GM12865 (cell line): Measurements from ENCODE around the gene PRKAG3.

Source experiments
- DNase-seq: peaks from one replicate; pipeline ENCODE4 v3.0.0; 2010; ENCODE audit warnings: low read depth
- H3K4me3 ChIP-seq: 2 replicates; pipeline ENCODE4 v1.5.1; 2011; ENCODE audit warnings: mild to moderate bottlenecking, low read depth, low read length, control low read depth
- TF ChIP-seq, protein P1 (sequence below): IDR thresholded peaks from 2 replicates; pipeline ENCODE4 v1.5.1; 2011; ENCODE audit warnings: low read length, control low read depth, low read depth, inconsistent platforms; ENCODE audit not compliant: insufficient read depth; ENCODE audit errors: missing control alignments

PRKAG3 gene

DNA sequence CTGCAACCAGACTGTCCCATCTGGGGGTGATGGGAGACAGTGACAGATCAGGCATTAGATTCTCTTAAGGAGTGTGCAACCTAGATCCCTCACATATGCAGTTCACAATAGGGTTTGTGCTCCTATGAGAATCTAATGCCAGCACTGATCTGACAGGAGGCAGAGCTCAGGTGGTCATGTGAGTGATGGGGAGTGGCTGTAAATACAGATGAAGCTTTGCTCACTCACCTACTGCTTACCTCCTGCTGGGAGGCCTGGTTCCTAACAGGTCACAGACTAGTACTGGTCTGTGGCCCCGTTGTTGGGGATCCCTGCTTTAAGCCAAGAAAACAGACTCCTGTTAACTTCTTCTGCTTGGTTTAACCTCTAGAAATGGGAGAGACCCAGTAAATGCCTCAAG is 46.5 kb downstream of the PRKAG3 start:
- H3K4me3 ChIP-seq: no peak overlapping the region
- TF ChIP-seq, protein P1, sequence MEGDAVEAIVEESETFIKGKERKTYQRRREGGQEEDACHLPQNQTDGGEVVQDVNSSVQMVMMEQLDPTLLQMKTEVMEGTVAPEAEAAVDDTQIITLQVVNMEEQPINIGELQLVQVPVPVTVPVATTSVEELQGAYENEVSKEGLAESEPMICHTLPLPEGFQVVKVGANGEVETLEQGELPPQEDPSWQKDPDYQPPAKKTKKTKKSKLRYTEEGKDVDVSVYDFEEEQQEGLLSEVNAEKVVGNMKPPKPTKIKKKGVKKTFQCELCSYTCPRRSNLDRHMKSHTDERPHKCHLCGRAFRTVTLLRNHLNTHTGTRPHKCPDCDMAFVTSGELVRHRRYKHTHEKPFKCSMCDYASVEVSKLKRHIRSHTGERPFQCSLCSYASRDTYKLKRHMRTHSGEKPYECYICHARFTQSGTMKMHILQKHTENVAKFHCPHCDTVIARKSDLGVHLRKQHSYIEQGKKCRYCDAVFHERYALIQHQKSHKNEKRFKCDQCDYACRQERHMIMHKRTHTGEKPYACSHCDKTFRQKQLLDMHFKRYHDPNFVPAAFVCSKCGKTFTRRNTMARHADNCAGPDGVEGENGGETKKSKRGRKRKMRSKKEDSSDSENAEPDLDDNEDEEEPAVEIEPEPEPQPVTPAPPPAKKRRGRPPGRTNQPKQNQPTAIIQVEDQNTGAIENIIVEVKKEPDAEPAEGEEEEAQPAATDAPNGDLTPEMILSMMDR: no peak
- DNase-seq: no peak

DNA sequence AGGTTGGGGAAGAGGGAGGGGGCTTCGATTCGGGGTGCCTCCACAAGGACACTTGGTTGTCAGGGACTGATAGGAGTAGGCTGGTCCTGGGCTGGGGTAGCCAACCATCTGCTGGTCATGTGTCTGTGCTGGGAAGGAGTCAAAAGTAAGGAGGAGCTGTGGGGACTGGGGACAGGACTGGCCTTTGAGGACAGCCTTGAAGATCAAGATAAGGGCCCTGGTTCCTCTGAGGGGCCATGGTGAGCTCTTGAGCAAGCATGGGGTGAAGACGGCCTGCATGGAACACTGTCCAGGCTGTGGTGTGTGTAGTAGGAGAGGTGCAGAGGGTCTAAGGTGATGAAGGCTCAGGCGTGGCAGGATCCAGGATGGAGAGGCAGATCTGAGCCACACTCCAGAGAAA is 47.9 kb downstream of the PRKAG3 start:
- TF ChIP-seq, protein P1: no peak
- no peak overlapping the region for H3K4me3 ChIP-seq
- no peak for DNase-seq

DNA sequence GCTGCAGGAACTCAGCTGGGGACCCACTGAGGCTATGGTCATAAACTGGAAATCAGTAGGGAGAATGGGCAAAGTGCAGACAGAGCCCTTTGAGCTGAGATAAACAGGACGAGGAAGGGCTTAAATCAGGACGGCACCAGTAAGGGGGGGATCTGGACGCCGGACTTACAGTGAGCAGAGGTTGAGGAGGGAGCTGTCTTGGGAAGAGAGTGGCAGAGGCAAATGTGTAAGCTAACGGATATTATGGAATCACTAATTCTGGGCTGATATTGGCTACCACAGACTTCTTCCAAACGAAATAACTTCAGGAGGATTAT is 49.1 kb downstream of the PRKAG3 start:
- TF ChIP-seq, protein P1: no peak
- DNase-seq: no peak
- no peak overlapping the region for H3K4me3 ChIP-seq

DNA sequence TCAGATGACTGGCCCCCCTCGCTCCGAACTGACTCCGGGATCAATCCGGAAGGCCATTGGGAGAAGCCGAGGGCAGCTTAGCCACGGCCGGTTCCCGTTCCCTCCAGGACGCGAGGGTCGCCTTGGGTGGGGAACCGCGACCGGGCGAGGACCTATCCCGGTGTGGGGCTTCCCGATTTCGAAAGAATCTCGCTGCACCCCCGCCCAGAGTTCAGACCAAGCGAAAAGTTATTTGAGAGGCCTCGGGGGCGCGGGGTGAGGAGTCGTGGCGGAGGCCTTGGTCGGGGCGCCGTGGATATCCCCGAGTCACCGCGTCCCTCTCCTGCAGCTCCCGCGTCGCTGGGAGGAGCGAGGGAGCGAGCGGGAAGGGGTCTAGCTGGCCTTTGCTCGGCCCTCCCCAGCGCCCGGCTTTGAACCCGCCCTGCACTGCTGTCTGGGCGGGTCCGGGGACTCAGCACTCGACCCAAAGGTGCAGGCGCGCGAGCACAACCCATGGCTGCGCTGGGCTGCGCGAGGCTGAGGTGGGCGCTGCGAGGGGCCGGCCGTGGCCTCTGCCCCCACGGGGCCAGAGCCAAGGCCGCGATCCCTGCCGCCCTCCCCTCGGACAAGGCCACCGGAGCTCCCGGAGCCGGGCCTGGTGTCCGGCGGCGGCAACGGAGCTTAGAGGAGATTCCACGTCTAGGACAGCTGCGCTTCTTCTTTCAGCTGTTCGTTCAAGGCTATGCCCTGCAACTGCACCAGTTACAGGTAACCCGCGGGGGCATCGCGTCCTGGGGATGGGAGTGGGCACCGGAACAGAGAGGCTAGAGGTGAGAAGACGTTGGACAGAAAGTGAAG is 49.7 kb downstream of the PRKAG3 start, which contains the start of gene CYP27A1:
CYP27A1 (plus strand) TSS at position 457 of the 837 bp plus-strand sequence; CDS start at position 493, 36 bp downstream.
- TF ChIP-seq, protein P1: no peak
- H3K4me3 ChIP-seq: no peak within 1 kb of the TSS
- no peak for DNase-seq

DNA sequence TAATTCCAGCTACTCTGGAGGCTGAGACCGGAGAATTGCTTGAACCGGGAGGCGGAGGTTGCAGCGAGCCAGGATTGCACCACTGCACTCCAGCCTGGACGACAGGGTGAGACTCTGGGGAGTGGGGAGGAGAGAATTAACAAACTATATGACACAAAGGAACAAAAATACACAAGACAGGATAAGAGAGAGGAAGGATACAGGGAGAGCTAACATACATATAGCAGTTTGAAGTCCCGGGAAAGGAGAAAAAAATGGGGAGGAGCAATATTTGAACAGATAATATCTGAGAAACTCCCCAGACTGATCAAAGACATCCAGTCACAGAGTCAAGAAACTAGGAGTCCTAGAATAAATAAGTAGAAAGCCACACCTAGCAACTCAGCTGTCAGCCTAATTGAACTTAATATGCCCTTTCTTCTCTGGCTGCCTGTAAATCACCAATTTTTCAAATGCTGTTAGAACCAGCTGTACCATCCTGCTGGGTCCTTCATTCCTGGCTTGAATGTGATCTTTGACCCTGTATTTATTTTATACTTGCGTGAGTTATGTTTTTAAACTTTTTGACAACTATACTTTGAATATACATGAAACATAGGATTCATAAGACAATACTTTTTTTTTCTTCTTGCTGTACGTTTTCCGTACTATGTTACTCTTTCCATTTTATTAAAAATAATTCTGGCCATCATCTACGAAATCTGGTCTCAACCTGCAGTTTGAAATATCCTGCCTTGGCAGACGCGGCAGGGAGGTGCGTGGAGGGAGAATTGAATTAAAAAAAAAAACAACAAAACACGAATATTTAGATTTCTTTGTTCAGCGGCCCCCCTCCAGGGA is 50.5 kb downstream of the PRKAG3 start:
- H3K4me3 ChIP-seq: no peak overlapping the region
- no peak for DNase-seq
- TF ChIP-seq, protein P1: no peak

DNA sequence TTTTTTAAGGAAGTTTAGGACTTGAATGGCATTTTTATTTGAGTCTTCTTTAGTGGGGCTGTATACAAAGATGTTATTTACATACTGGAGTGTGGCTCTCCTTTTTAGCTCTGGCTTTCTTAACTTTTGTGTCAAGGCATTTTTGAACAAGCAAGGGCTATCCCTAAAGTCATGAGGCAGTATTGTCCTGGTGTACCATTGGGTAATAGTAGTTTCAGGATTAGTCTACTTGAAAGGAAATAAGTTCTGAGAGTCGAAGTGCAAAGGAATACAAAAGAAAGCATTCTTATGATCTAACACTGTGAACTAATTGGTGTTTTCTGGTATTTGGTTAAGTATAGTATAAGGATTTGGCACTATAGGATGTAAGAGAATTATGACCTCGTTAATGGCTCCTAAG is 51.6 kb downstream of the PRKAG3 start:
- TF ChIP-seq, protein P1: no peak

More for the DNA sequence above, 51.6 kb downstream of the PRKAG3 start:
- no peak overlapping the region for H3K4me3 ChIP-seq
- DNase-seq: no peak
